ENCODE measurements around the gene GLI3. TPM values are rescaled to one million over a fixed set of nuclear protein-coding genes. Genes with fewer than 3 reads are reported as not detected.

Gene GLI3
- total RNA-seq, 1 donor from 2014 or later, result 7.3 TPM

- no peaks in the 10 kb centered on the region for H3K36me3 ChIP-seq (ENCODE audit: control insufficient read depth, insufficient read depth, low read length)
- no peaks in the 10 kb centered on the region for H3K27me3 ChIP-seq (ENCODE audit: control insufficient read depth, insufficient read depth, low read length)
- no peak overlapping the region for H3K4me3 ChIP-seq (ENCODE audit: low read depth, low read length)
- DNase-seq (ENCODE audit: low read depth), result no peak
- no peak for TF ChIP-seq CTCF (IDR thresholded peaks at IDR 0.05; ENCODE audit: insufficient read depth, low read length, poor library complexity, severe bottlenecking)
These were observed 109.8 kb downstream of the GLI3 start for GRCh38 chr7:42127232-42127622.

- Histone ChIP-seq H3K36me3 (ENCODE audit: control insufficient read depth, insufficient read depth, low read length) (no peaks in the 10 kb centered on the region), H3K4me3 (ENCODE audit: low read depth, low read length) (no peak overlapping the region), H3K27me3 (ENCODE audit: control insufficient read depth, insufficient read depth, low read length) (no peaks in the 10 kb centered on the region)
- no peak for DNase-seq (ENCODE audit: low read depth)
- no peak for TF ChIP-seq CTCF (IDR thresholded peaks at IDR 0.05; ENCODE audit: insufficient read depth, low read length, poor library complexity, severe bottlenecking)
These were observed 110.4 kb downstream of the GLI3 start for GRCh38 chr7:42126475-42127231.

- no peak for DNase-seq (ENCODE audit: low read depth)
- Histone ChIP-seq H3K27me3 (ENCODE audit: control insufficient read depth, insufficient read depth, low read length) (no peaks in the 10 kb centered on the region), H3K36me3 (ENCODE audit: control insufficient read depth, insufficient read depth, low read length) (no peaks in the 10 kb centered on the region), H3K4me3 (ENCODE audit: low read depth, low read length) (no peak overlapping the region)
- no peak for TF ChIP-seq CTCF (IDR thresholded peaks at IDR 0.05; ENCODE audit: insufficient read depth, low read length, poor library complexity, severe bottlenecking)
These were observed 111.7 kb downstream of the GLI3 start for GRCh38 chr7:42125321-42125720.

- Histone ChIP-seq H3K27me3 (ENCODE audit: control insufficient read depth, insufficient read depth, low read length) (no peaks in the 10 kb centered on the region), H3K36me3 (ENCODE audit: control insufficient read depth, insufficient read depth, low read length) (no peaks in the 10 kb centered on the region), H3K4me3 (ENCODE audit: low read depth, low read length) (no peak overlapping the region)
- DNase-seq (ENCODE audit: low read depth), result no peak
- no peak for TF ChIP-seq CTCF (IDR thresholded peaks at IDR 0.05; ENCODE audit: insufficient read depth, low read length, poor library complexity, severe bottlenecking)
These were observed 113.3 kb downstream of the GLI3 start for GRCh38 chr7:42123716-42124115.

- H3K27me3 ChIP-seq (ENCODE audit: control insufficient read depth, insufficient read depth, low read length), result no peaks in the 10 kb centered on the region
- TF ChIP-seq CTCF (IDR thresholded peaks at IDR 0.05; ENCODE audit: insufficient read depth, low read length, poor library complexity, severe bottlenecking), result no peak
- no peaks in the 10 kb centered on the region for H3K36me3 ChIP-seq (ENCODE audit: control insufficient read depth, insufficient read depth, low read length)
- H3K4me3 ChIP-seq (ENCODE audit: low read depth, low read length), result no peak overlapping the region
- DNase-seq (ENCODE audit: low read depth), result no peak
These were observed 116.8 kb downstream of the GLI3 start for GRCh38 chr7:42120191-42120590.

- no peaks in the 10 kb centered on the region for H3K27me3 ChIP-seq (ENCODE audit: control insufficient read depth, insufficient read depth, low read length)
- no peaks in the 10 kb centered on the region for H3K36me3 ChIP-seq (ENCODE audit: control insufficient read depth, insufficient read depth, low read length)
- no peak for DNase-seq (ENCODE audit: low read depth)
- no peak for TF ChIP-seq CTCF (IDR thresholded peaks at IDR 0.05; ENCODE audit: insufficient read depth, low read length, poor library complexity, severe bottlenecking)
- no peak overlapping the region for H3K4me3 ChIP-seq (ENCODE audit: low read depth, low read length)
These were observed 119.8 kb downstream of the GLI3 start for GRCh38 chr7:42117201-42117600.
